ENCODE measurements around the gene ITFG1.

- TF ChIP-seq POLR2A (IDR thresholded peaks at IDR 0.05): no peak
- no peak for TF ChIP-seq CTCF (IDR thresholded peaks at IDR 0.05)
Observed at GRCh38 chr16:47247690-47248089, 213.2 kb downstream of the ITFG1 start.

Data from right lobe of liver (tissue), 4 donors.